ENCODE measurements around the gene SMARCA4. TPM values are rescaled to one million over a fixed set of nuclear protein-coding genes. Genes with fewer than 3 reads are reported as not detected.

The SMARCA4 gene
- total and polyA plus RNA-seq, 4 donors = 15.9 to 35.4 (median 22.5) TPM

DNA sequence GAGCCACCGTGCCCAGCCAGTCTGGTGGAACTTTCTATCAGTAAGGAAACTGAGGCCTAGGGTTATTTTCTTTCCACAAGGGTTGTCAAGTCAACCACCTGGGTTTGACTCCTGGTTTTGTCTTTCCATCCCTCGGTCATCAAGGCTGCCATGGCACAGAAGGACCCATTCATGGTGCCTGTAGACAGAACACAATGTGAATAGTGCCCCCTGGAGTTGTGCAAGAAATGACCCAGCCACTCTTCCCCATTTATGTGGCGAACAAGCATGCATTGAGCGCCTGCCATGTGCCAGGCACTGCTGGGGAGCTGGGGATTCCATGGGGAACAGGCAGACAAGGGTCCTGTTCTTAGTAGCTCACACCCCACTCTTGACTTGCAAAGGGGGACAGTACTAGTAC, 4.1 kb downstream of the SMARCA4 start:
- DNase-seq (ENCODE audit: low spot score) = no peak
- Histone ChIP-seq H3K4me1 (ENCODE audit: control insufficient read depth in 4 of 4, insufficient read depth in 4 of 4, low read length in 3 of 4) (peaks cover 0 to 10% (median 8%) of the 10 kb centered on the region in 4 donors), H3K27me3 (ENCODE audit: control insufficient read depth in 4 of 4, insufficient read depth in 4 of 4, low read length in 3 of 4) (no peaks in the 10 kb centered on the region), H3K36me3 (ENCODE audit: control insufficient read depth in 4 of 4, insufficient read depth in 3 of 4, low read depth in 1 of 4, low read length in 3 of 4) (no peaks in the 10 kb centered on the region), H3K9ac (ENCODE audit: low read depth in 1 of 2, low read length in 2 of 2) (no peak overlapping the region), H3K27ac (ENCODE audit: low read depth in 1 of 2, low read length in 2 of 2) (no peak overlapping the region), H3K4me3 (ENCODE audit: low read depth in 1 of 3, low read length in 3 of 3) (no peak overlapping the region), H3K9me3 (ENCODE audit: control insufficient read depth in 4 of 4, low read length in 3 of 4) (no peaks in the 10 kb centered on the region)
- WGBS = over 99% methylated on average over 4 of the region's 4 CpGs
- no peak for TF ChIP-seq HNF4A (conservative IDR thresholded peaks at IDR 0.05)
- TF ChIP-seq FOXA1 (IDR thresholded peaks at IDR 0.05) = no peak
- TF ChIP-seq, protein P1, sequence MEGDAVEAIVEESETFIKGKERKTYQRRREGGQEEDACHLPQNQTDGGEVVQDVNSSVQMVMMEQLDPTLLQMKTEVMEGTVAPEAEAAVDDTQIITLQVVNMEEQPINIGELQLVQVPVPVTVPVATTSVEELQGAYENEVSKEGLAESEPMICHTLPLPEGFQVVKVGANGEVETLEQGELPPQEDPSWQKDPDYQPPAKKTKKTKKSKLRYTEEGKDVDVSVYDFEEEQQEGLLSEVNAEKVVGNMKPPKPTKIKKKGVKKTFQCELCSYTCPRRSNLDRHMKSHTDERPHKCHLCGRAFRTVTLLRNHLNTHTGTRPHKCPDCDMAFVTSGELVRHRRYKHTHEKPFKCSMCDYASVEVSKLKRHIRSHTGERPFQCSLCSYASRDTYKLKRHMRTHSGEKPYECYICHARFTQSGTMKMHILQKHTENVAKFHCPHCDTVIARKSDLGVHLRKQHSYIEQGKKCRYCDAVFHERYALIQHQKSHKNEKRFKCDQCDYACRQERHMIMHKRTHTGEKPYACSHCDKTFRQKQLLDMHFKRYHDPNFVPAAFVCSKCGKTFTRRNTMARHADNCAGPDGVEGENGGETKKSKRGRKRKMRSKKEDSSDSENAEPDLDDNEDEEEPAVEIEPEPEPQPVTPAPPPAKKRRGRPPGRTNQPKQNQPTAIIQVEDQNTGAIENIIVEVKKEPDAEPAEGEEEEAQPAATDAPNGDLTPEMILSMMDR (IDR thresholded peaks at IDR 0.05; ENCODE audit: low read depth, low read length, missing input control) = no peak
- TF ChIP-seq YY1 (IDR thresholded peaks at IDR 0.05) = no peak
- no peak for TF ChIP-seq HNF4G (IDR thresholded peaks at IDR 0.05)
- no peak for TF ChIP-seq SP1 (IDR thresholded peaks at IDR 0.05)
- TF ChIP-seq NR2F2 (IDR thresholded peaks at IDR 0.05) = no peak
- no peak for TF ChIP-seq JUND (IDR thresholded peaks at IDR 0.05)
- TF ChIP-seq TAF1 (conservative IDR thresholded peaks at IDR 0.05) = no peak
- TF ChIP-seq EGR1 (IDR thresholded peaks at IDR 0.05; ENCODE audit: low read depth in 2 of 2) = no peak
- no peak for TF ChIP-seq RAD21 (IDR thresholded peaks at IDR 0.05)
- no peak for TF ChIP-seq RXRA (IDR thresholded peaks at IDR 0.05)
- no peak for TF ChIP-seq GABPA (IDR thresholded peaks at IDR 0.05 in 1 of 2, conservative IDR thresholded peaks at IDR 0.05 in 1 of 2)
- TF ChIP-seq, protein P2, sequence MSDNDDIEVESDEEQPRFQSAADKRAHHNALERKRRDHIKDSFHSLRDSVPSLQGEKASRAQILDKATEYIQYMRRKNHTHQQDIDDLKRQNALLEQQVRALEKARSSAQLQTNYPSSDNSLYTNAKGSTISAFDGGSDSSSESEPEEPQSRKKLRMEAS (IDR thresholded peaks at IDR 0.05) = no peak
- TF ChIP-seq, protein P3, sequence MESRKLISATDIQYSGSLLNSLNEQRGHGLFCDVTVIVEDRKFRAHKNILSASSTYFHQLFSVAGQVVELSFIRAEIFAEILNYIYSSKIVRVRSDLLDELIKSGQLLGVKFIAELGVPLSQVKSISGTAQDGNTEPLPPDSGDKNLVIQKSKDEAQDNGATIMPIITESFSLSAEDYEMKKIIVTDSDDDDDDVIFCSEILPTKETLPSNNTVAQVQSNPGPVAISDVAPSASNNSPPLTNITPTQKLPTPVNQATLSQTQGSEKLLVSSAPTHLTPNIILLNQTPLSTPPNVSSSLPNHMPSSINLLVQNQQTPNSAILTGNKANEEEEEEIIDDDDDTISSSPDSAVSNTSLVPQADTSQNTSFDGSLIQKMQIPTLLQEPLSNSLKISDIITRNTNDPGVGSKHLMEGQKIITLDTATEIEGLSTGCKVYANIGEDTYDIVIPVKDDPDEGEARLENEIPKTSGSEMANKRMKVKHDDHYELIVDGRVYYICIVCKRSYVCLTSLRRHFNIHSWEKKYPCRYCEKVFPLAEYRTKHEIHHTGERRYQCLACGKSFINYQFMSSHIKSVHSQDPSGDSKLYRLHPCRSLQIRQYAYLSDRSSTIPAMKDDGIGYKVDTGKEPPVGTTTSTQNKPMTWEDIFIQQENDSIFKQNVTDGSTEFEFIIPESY (IDR thresholded peaks at IDR 0.05) = no peak
- no peak for TF ChIP-seq FOXA2 (IDR thresholded peaks at IDR 0.05)

DNA sequence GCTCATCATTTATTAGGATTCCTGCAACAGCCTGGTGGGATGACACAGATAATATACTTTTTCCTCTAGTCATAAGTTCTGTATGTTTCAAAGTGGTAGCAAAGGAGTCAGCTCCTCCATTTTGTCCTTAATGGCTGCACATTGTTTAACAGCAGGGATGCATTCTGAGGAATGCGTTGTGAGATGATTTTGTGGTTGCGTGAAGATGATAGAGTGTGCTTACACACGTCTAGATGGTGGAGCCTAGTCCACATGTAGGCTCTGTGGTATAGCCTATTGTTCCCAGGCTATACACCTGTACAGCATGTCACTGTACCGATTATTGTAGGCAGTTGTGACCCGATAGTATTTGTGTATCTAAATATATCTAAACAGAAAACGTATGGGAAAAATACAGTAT, 4.6 kb downstream of the SMARCA4 start:
- Histone ChIP-seq H3K36me3 (ENCODE audit: control insufficient read depth in 4 of 4, insufficient read depth in 3 of 4, low read depth in 1 of 4, low read length in 3 of 4) (no peaks in the 10 kb centered on the region), H3K27me3 (ENCODE audit: control insufficient read depth in 4 of 4, insufficient read depth in 4 of 4, low read length in 3 of 4) (no peaks in the 10 kb centered on the region), H3K4me1 (ENCODE audit: control insufficient read depth in 4 of 4, insufficient read depth in 4 of 4, low read length in 3 of 4) (peaks cover 0 to 10% (median 8%) of the 10 kb centered on the region in 4 donors), H3K27ac (ENCODE audit: low read depth in 1 of 2, low read length in 2 of 2) (no peak overlapping the region), H3K9me3 (ENCODE audit: control insufficient read depth in 4 of 4, low read length in 3 of 4) (no peaks in the 10 kb centered on the region), H3K9ac (ENCODE audit: low read depth in 1 of 2, low read length in 2 of 2) (no peak overlapping the region), H3K4me3 (ENCODE audit: low read depth in 1 of 3, low read length in 3 of 3) (no peak overlapping the region)
- WGBS = 93% methylated on average over 6 of the region's 6 CpGs
- no peak for DNase-seq (ENCODE audit: low spot score)
- TF ChIP-seq GABPA (IDR thresholded peaks at IDR 0.05 in 1 of 2, conservative IDR thresholded peaks at IDR 0.05 in 1 of 2) (no peak), TAF1 (conservative IDR thresholded peaks at IDR 0.05) (no peak), HNF4G (IDR thresholded peaks at IDR 0.05) (no peak), EGR1 (IDR thresholded peaks at IDR 0.05; ENCODE audit: low read depth in 2 of 2) (no peak), FOXA2 (IDR thresholded peaks at IDR 0.05) (no peak), YY1 (IDR thresholded peaks at IDR 0.05) (no peak), NR2F2 (IDR thresholded peaks at IDR 0.05) (no peak), HNF4A (conservative IDR thresholded peaks at IDR 0.05) (no peak), FOXA1 (IDR thresholded peaks at IDR 0.05) (no peak), SP1 (IDR thresholded peaks at IDR 0.05) (no peak), RXRA (IDR thresholded peaks at IDR 0.05) (no peak), JUND (IDR thresholded peaks at IDR 0.05) (no peak)
- TF ChIP-seq, protein P4, sequence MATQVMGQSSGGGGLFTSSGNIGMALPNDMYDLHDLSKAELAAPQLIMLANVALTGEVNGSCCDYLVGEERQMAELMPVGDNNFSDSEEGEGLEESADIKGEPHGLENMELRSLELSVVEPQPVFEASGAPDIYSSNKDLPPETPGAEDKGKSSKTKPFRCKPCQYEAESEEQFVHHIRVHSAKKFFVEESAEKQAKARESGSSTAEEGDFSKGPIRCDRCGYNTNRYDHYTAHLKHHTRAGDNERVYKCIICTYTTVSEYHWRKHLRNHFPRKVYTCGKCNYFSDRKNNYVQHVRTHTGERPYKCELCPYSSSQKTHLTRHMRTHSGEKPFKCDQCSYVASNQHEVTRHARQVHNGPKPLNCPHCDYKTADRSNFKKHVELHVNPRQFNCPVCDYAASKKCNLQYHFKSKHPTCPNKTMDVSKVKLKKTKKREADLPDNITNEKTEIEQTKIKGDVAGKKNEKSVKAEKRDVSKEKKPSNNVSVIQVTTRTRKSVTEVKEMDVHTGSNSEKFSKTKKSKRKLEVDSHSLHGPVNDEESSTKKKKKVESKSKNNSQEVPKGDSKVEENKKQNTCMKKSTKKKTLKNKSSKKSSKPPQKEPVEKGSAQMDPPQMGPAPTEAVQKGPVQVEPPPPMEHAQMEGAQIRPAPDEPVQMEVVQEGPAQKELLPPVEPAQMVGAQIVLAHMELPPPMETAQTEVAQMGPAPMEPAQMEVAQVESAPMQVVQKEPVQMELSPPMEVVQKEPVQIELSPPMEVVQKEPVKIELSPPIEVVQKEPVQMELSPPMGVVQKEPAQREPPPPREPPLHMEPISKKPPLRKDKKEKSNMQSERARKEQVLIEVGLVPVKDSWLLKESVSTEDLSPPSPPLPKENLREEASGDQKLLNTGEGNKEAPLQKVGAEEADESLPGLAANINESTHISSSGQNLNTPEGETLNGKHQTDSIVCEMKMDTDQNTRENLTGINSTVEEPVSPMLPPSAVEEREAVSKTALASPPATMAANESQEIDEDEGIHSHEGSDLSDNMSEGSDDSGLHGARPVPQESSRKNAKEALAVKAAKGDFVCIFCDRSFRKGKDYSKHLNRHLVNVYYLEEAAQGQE (IDR thresholded peaks at IDR 0.05) = no peak
- TF ChIP-seq, protein P3 (IDR thresholded peaks at IDR 0.05) = no peak
- TF ChIP-seq, protein P5, sequence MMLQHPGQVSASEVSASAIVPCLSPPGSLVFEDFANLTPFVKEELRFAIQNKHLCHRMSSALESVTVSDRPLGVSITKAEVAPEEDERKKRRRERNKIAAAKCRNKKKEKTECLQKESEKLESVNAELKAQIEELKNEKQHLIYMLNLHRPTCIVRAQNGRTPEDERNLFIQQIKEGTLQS (IDR thresholded peaks at IDR 0.05) = no peak

Data from liver (tissue), 9 donors.